ENCODE data around the gene EPC2.

DNA sequence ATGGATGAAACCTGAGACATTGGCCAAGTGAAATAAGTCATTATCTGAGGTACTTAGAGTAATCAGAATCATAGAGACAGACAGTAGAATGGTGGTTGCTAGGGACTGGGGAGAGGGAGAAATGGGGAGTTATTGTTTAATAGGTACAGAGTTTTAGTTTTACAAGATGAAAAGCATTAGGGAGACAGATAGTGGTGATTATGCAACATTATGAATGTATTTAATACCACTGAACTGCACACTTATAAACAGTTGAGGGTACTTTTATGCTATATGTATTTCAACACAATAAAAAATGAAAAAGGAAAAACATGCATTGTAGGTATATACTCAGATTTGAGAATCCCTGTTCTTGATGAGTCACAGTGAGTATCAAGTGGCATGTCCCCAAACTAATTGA lies 59.7 kb downstream of the EPC2 start:
- TF ChIP-seq EZH2phosphoT487 (IDR thresholded peaks at IDR 0.05; ENCODE audit: borderline replicate concordance) (no peak), ZNF274 (IDR thresholded peaks at IDR 0.05; ENCODE audit: low read depth, low read length) (no peak), POLR2A (IDR thresholded peaks at IDR 0.05; ENCODE audit: borderline replicate concordance, extremely low read depth, insufficient read depth, insufficient read length) (no peak), ZFX (IDR thresholded peaks at IDR 0.05) (no peak), RAD21 (IDR thresholded peaks at IDR 0.05; ENCODE audit: low read depth) (no peak), SRF (IDR thresholded peaks at IDR 0.05; ENCODE audit: low read depth) (no peak), EGR1 (IDR thresholded peaks at IDR 0.05; ENCODE audit: low read depth) (no peak), JUND (IDR thresholded peaks at IDR 0.05) (no peak), ELF1 (IDR thresholded peaks at IDR 0.05; ENCODE audit: borderline replicate concordance, low read depth) (no peak), SIN3A (IDR thresholded peaks at IDR 0.05; ENCODE audit: low read depth) (no peak)
- TF ChIP-seq, protein P1, sequence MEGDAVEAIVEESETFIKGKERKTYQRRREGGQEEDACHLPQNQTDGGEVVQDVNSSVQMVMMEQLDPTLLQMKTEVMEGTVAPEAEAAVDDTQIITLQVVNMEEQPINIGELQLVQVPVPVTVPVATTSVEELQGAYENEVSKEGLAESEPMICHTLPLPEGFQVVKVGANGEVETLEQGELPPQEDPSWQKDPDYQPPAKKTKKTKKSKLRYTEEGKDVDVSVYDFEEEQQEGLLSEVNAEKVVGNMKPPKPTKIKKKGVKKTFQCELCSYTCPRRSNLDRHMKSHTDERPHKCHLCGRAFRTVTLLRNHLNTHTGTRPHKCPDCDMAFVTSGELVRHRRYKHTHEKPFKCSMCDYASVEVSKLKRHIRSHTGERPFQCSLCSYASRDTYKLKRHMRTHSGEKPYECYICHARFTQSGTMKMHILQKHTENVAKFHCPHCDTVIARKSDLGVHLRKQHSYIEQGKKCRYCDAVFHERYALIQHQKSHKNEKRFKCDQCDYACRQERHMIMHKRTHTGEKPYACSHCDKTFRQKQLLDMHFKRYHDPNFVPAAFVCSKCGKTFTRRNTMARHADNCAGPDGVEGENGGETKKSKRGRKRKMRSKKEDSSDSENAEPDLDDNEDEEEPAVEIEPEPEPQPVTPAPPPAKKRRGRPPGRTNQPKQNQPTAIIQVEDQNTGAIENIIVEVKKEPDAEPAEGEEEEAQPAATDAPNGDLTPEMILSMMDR (IDR thresholded peaks at IDR 0.05 in 2 of 3, conservative IDR thresholded peaks at IDR 0.05 in 1 of 3; ENCODE audit: borderline replicate concordance in 1 of 3, insufficient read depth in 1 of 3, low read depth in 2 of 3, low read length in 2 of 3), result no peak
- TF ChIP-seq, protein P2, sequence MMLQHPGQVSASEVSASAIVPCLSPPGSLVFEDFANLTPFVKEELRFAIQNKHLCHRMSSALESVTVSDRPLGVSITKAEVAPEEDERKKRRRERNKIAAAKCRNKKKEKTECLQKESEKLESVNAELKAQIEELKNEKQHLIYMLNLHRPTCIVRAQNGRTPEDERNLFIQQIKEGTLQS (IDR thresholded peaks at IDR 0.05), result no peak

Data from HCT116 (cell line).